Aorta (tissue), 5 donors: ENCODE data around the gene PSMG1. TPM values are rescaled to one million over a fixed set of nuclear protein-coding genes. Genes with fewer than 3 reads are reported as not detected.

Source experiments
- ATAC-seq: fragments of 200-7000 bp; cut with Tn5 transposase; one replicate; pipeline ENCODE4 v1.9.1; 2022; ENCODE audit warnings: moderate library complexity; ENCODE audit not compliant: low FRiP score
- DNase-seq, 2 donors: peaks; one replicate each; pipeline ENCODE4 v3.0.0-alpha.2; 2020
- H3K27ac ChIP-seq, 2 donors: one replicate each; pipeline ENCODE4 v1.5.1; 2013; ENCODE audit warnings: low read length in 2 of 2, mild to moderate bottlenecking in 2 of 2, moderate library complexity in 2 of 2, control low read depth in 1 of 2, inconsistent platforms in 1 of 2, low read depth in 1 of 2
- H3K27me3 ChIP-seq, 2 donors: one replicate each; pipeline ENCODE4 v1.6.1; 2013; ENCODE audit warnings: control low read depth in 1 of 2, low read length in 1 of 2, mild to moderate bottlenecking in 1 of 2, moderate library complexity in 1 of 2; ENCODE audit not compliant: insufficient read depth in 2 of 2, control insufficient read depth in 1 of 2
- H3K36me3 ChIP-seq, 2 donors: one replicate each; pipeline ENCODE4 v1.6.1; 2013; ENCODE audit warnings: control low read depth in 1 of 2, low read length in 1 of 2, mild to moderate bottlenecking in 1 of 2; ENCODE audit not compliant: insufficient read depth in 2 of 2, control insufficient read depth in 1 of 2
- H3K4me1 ChIP-seq, 2 donors: one replicate each; pipeline ENCODE4 v1.6.1; 2013; ENCODE audit warnings: low read length in 2 of 2, control low read depth in 1 of 2, mild to moderate bottlenecking in 1 of 2, moderate library complexity in 1 of 2; ENCODE audit not compliant: insufficient read depth in 2 of 2, control insufficient read depth in 1 of 2
- H3K4me3 ChIP-seq, 2 donors: one replicate each; pipeline ENCODE4 v1.5.1; 2013; ENCODE audit warnings: low read length in 2 of 2, control low read depth in 1 of 2, mild to moderate bottlenecking in 1 of 2
- H3K9me3 ChIP-seq: one replicate; pipeline ENCODE4 v1.6.1; 2013; ENCODE audit warnings: mild to moderate bottlenecking, low read length; ENCODE audit not compliant: control insufficient read depth
- WGBS, 2 donors: extraction: QIAGEN DNeasy Blood & Tissue Kit; methylation state at CpG; one replicate each; pipeline ENCODE4 v1.1.7; 2013; 5-methylcytosine and 5-hydroxymethylcytosine counted together
- intact Hi-C, 2 donors: fragments of 100-400 bp; cut with DNase I; formaldehyde crosslinking; loops; one replicate each; pipeline versions ENCODE4 v1.14.2 to v1.15.0; 2022
- polyA plus RNA-seq, 2 donors: library from polyadenylated mRNA; stranded (reverse); fragments of 200-250 nt; gene quantifications; one replicate each; pipeline ENCODE4 v1.2.3, GENCODE V29; 2013
- total RNA-seq, 2 donors: library from RNA; stranded (reverse); fragmentation: NEBNext Ultra II Directional; extraction: Animal tissue kit (Norgen Biotek cat#: 25700); gene quantifications; one replicate each; pipeline ENCODE4 v1.2.1, GENCODE V29; 2021
- donor health status: healthy with polysubstance abuse.
- donor health status: Bipolar disorder and iron deficiency.
- donor health status: DM: no; HTN: no; CAD: no.
- donor health status: DM: no; HTN: no; CAD: no.
- donor health status: DM: yes; HTN: yes; CAD: no.

PSMG1 gene
- total and polyA plus RNA-seq, 4 donors: 23.0 to 65.6 (median 32.2) TPM

- DNase-seq (no peak), ATAC-seq (no peak)
- Histone ChIP-seq H3K9me3 (no peaks in the 10 kb centered on the region), H3K27ac (peak overlapping the region in 1 of 2 donors; percentile 73), H3K27me3 (no peaks in the 10 kb centered on the region), H3K4me3 (no peak overlapping the region), H3K4me1 (peaks cover 0 to 3% of the 10 kb centered on the region in 2 donors), H3K36me3 (no peaks in the 10 kb centered on the region)
- WGBS, 2 donors: 11 to 13% methylated on average over 7 of the region's 7 CpGs
- intact Hi-C loops: no loop called here
Observed at GRCh38 chr21:39156024-39156423, 27.2 kb downstream of the PSMG1 start.

GRCh38 chr21:39155578-39155977, 27.7 kb downstream of the PSMG1 start:
- intact Hi-C loops: no loop called here
- 26 to 34% methylated on average over 2 of the region's 2 CpGs for WGBS, 2 donors
- Histone ChIP-seq H3K4me3 (no peak overlapping the region), H3K27me3 (no peaks in the 10 kb centered on the region), H3K4me1 (peaks cover 0 to 3% of the 10 kb centered on the region in 2 donors), H3K27ac (peak overlapping the region; percentile 29 to 41), H3K36me3 (no peaks in the 10 kb centered on the region), H3K9me3 (no peaks in the 10 kb centered on the region)
- DNase-seq: no peak
- no peak for ATAC-seq

- no peaks in the 10 kb centered on the region for H3K4me1 ChIP-seq
- H3K4me3 ChIP-seq: no peak overlapping the region
- no peaks in the 10 kb centered on the region for H3K36me3 ChIP-seq
- WGBS, 2 donors: 84 to 91% methylated on average over 2 of the region's 2 CpGs
- intact Hi-C loops: no loop called here
- no peaks in the 10 kb centered on the region for H3K27me3 ChIP-seq
- no peak overlapping the region for H3K27ac ChIP-seq
- DNase-seq (no peak), ATAC-seq (no peak)
- H3K9me3 ChIP-seq: no peaks in the 10 kb centered on the region
Observed at GRCh38 chr21:39153842-39154241, 29.4 kb downstream of the PSMG1 start.

GRCh38 chr21:39153373-39153772, 29.9 kb downstream of the PSMG1 start:
- ATAC-seq (no peak), DNase-seq (no peak)
- Histone ChIP-seq H3K27me3 (no peaks in the 10 kb centered on the region), H3K27ac (no peak overlapping the region), H3K9me3 (no peaks in the 10 kb centered on the region), H3K4me1 (no peaks in the 10 kb centered on the region), H3K4me3 (no peak overlapping the region), H3K36me3 (no peaks in the 10 kb centered on the region)
- WGBS, 2 donors: 94 to 98% methylated on average over 2 of the region's 2 CpGs
- intact Hi-C loops: no loop called here

GRCh38 chr21:39152271-39152670, 31.0 kb downstream of the PSMG1 start:
- no peaks in the 10 kb centered on the region for H3K9me3 ChIP-seq
- H3K4me3 ChIP-seq: no peak overlapping the region
- intact Hi-C loops: no loop called here
- no peaks in the 10 kb centered on the region for H3K27me3 ChIP-seq
- WGBS, 2 donors: 60 to 73% methylated on average over 2 of the region's 2 CpGs
- no peak for DNase-seq
- no peaks in the 10 kb centered on the region for H3K4me1 ChIP-seq
- no peak overlapping the region for H3K27ac ChIP-seq
- H3K36me3 ChIP-seq: no peaks in the 10 kb centered on the region
- ATAC-seq: no peak

- Histone ChIP-seq H3K36me3 (no peaks in the 10 kb centered on the region), H3K9me3 (no peaks in the 10 kb centered on the region), H3K4me1 (no peaks in the 10 kb centered on the region), H3K4me3 (no peak overlapping the region), H3K27me3 (no peaks in the 10 kb centered on the region), H3K27ac (no peak overlapping the region)
- no peak for ATAC-seq
- no peak for DNase-seq
- intact Hi-C loops: no loop called here
Observed at GRCh38 chr21:39150877-39151276, 32.4 kb downstream of the PSMG1 start.

GRCh38 chr21:39150316-39150715, 32.9 kb downstream of the PSMG1 start:
- Histone ChIP-seq H3K4me1 (no peaks in the 10 kb centered on the region), H3K27me3 (no peaks in the 10 kb centered on the region), H3K27ac (no peak overlapping the region), H3K36me3 (no peaks in the 10 kb centered on the region), H3K4me3 (no peak overlapping the region), H3K9me3 (no peaks in the 10 kb centered on the region)
- no peak for DNase-seq
- no peak for ATAC-seq
- 98 to 99% methylated on average over 6 of the region's 6 CpGs for WGBS, 2 donors
- intact Hi-C loops: no loop called here

GRCh38 chr21:39149882-39150281, 33.4 kb downstream of the PSMG1 start:
- Histone ChIP-seq H3K4me3 (no peak overlapping the region), H3K27me3 (no peaks in the 10 kb centered on the region), H3K4me1 (no peaks in the 10 kb centered on the region), H3K9me3 (no peaks in the 10 kb centered on the region), H3K36me3 (no peaks in the 10 kb centered on the region), H3K27ac (no peak overlapping the region)
- no peak for DNase-seq
- intact Hi-C loops: no loop called here
- no peak for ATAC-seq

GRCh38 chr21:39148975-39149374, 34.3 kb downstream of the PSMG1 start:
- DNase-seq (no peak), ATAC-seq (no peak)
- no peaks in the 10 kb centered on the region for H3K27me3 ChIP-seq
- WGBS, 2 donors: 79% methylated on average over 2 of the region's 2 CpGs
- H3K27ac ChIP-seq: no peak overlapping the region
- H3K4me1 ChIP-seq: no peaks in the 10 kb centered on the region
- H3K36me3 ChIP-seq: no peaks in the 10 kb centered on the region
- H3K4me3 ChIP-seq: no peak overlapping the region
- intact Hi-C loops: no loop called here
- no peaks in the 10 kb centered on the region for H3K9me3 ChIP-seq
